HCT116 (cell line): Measurements from ENCODE around the gene C9orf50.
A peak's percentile ranks its signal among the peaks of the same experiment; 100 is the strongest.

Source experiments
- ATF3 ChIP-seq: IDR thresholded peaks from 2 replicates; pipeline ENCODE4 v1.6.1; 2012
- CTCF ChIP-seq, 3 experiments: fragments of 200-600 bp in 1 of 3; sonication (generic) in 1 of 3; IDR thresholded peaks in 2 of 3; conservative IDR thresholded peaks in 1 of 3; 2 replicates each; pipeline ENCODE4 v1.5.1; 2012 to 2017; ENCODE audit warnings: low read depth in 2 of 3, low read length in 2 of 3, antibody characterized with exemption in 1 of 3, borderline replicate concordance in 1 of 3, control low read depth in 1 of 3, mild to moderate bottlenecking in 1 of 3, mixed read lengths in 1 of 3, mixed run types in 1 of 3, moderate library complexity in 1 of 3; ENCODE audit not compliant: insufficient read depth in 1 of 3
- EZH2 ChIP-seq: fragments of 200-600 bp; sonication (generic); IDR thresholded peaks from 2 replicates; pipeline ENCODE4 v1.6.1; 2017; ENCODE audit warnings: antibody characterized with exemption, mixed run types
- EZH2phosphoT487 ChIP-seq: fragments of 200-600 bp; IDR thresholded peaks from 2 replicates; pipeline ENCODE4 v1.6.1; 2018; ENCODE audit warnings: antibody characterized with exemption, borderline replicate concordance
- FOSL1 ChIP-seq: IDR thresholded peaks from 2 replicates; pipeline ENCODE4 v1.6.1; 2012; ENCODE audit warnings: low read depth
- POLR2A ChIP-seq: IDR thresholded peaks from 2 replicates; pipeline ENCODE4 v1.7.0; 2011; ENCODE audit warnings: borderline replicate concordance; ENCODE audit not compliant: insufficient read depth, insufficient read length; ENCODE audit errors: extremely low read depth
- POLR2AphosphoS5 ChIP-seq: IDR thresholded peaks from 2 replicates; pipeline ENCODE4 v1.6.1; 2011; ENCODE audit warnings: mild to moderate bottlenecking, low read depth, low read length, moderate library complexity
- RAD21 ChIP-seq: IDR thresholded peaks from 2 replicates; pipeline ENCODE4 v1.6.1; 2012; ENCODE audit warnings: low read depth, mild to moderate bottlenecking
- TCF7L2 ChIP-seq: IDR thresholded peaks from 2 replicates; pipeline ENCODE4 v1.7.0; 2011; ENCODE audit warnings: borderline replicate concordance, inconsistent platforms; ENCODE audit not compliant: insufficient read depth, insufficient read length; ENCODE audit errors: extremely low read depth
- ZBTB33 ChIP-seq: IDR thresholded peaks from 2 replicates; pipeline ENCODE4 v1.6.1; 2011; ENCODE audit warnings: mild to moderate bottlenecking, low read length, moderate library complexity; ENCODE audit not compliant: insufficient replicate concordance; ENCODE audit errors: extremely low read depth
- ZFX ChIP-seq: fragments of 450-650 bp; IDR thresholded peaks from 2 replicates; pipeline ENCODE4 v1.6.1; 2017
- ZNF274 ChIP-seq: fragments of 200-500 bp; sonication (Bioruptor generic); IDR thresholded peaks from 2 replicates; pipeline ENCODE4 v1.6.1; 2014; ENCODE audit warnings: mild to moderate bottlenecking, low read depth, low read length, inconsistent platforms
- TF ChIP-seq, protein P1 (sequence below): IDR thresholded peaks from 2 replicates; pipeline ENCODE4 v1.6.1; 2012
- TF ChIP-seq, protein P2 (sequence below): IDR thresholded peaks from 2 replicates; pipeline ENCODE4 v1.6.1; 2012; ENCODE audit warnings: low read depth

DNA sequence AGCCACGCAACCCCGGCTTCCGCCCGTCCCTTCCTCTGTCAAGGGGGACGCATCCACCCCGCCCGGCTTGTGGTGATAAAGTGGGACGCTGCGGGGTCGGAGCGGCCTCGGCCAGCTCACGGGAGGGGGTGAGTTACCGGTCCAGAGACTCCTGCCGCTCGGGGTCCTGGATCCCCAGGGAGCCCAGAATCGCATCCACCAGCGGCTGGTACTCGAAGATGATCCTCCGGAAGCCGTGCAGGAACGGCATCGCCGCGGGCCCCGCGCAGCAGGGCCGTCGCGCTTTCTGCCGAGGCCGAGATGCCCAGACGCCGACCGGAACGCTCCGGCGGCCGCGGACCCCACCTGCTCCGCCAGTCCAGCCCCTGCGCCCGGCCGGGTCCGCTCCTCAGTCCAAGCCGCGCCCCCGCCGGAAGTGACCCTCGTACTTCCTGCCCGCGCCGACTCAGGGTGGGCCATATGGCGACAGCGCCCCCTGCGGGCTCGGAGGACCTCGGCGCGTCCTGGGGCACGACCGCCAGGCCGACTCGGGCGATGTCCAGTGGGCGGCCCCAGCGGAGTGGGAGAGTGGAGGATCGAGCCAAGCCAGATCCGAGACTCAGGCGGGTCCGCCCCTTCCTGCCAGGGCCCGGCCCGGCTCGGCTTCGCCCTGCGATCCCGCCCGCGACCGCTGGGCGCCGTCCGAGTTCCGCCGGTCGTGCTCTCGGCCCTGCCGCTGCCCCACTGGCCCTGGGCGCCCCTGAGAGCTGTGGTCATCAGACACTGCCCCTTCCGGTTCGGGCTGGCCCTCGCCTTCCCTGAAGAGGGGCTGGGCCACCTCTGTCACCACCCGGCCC is 21.1 kb upstream of the C9orf50 start, which contains the start of gene ASB6:
- TF ChIP-seq RAD21: no peak
- peak; percentile 26 for TF ChIP-seq POLR2A
- TF ChIP-seq ZBTB33: no peak
- no peak for TF ChIP-seq EZH2
- TF ChIP-seq TCF7L2: no peak
- TF ChIP-seq CTCF (IDR thresholded peaks at IDR 0.05 in 2 of 3, conservative IDR thresholded peaks at IDR 0.05 in 1 of 3; ENCODE audit: borderline replicate concordance in 1 of 3, insufficient read depth in 1 of 3, low read depth in 2 of 3, low read length in 2 of 3): peak in 2 of 3 experiments; percentile 88 to 90; a peak in 4 of 6 replicates
- peak; percentile 40; the same call in 1 of the 2 replicates for TF ChIP-seq ZFX
- peak; percentile 67 for TF ChIP-seq POLR2AphosphoS5
- no peak for TF ChIP-seq EZH2phosphoT487
- no peak for TF ChIP-seq ATF3
- TF ChIP-seq, protein P1, sequence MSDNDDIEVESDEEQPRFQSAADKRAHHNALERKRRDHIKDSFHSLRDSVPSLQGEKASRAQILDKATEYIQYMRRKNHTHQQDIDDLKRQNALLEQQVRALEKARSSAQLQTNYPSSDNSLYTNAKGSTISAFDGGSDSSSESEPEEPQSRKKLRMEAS: no peak
- no peak for TF ChIP-seq FOSL1
- no peak for TF ChIP-seq ZNF274
- TF ChIP-seq, protein P2, sequence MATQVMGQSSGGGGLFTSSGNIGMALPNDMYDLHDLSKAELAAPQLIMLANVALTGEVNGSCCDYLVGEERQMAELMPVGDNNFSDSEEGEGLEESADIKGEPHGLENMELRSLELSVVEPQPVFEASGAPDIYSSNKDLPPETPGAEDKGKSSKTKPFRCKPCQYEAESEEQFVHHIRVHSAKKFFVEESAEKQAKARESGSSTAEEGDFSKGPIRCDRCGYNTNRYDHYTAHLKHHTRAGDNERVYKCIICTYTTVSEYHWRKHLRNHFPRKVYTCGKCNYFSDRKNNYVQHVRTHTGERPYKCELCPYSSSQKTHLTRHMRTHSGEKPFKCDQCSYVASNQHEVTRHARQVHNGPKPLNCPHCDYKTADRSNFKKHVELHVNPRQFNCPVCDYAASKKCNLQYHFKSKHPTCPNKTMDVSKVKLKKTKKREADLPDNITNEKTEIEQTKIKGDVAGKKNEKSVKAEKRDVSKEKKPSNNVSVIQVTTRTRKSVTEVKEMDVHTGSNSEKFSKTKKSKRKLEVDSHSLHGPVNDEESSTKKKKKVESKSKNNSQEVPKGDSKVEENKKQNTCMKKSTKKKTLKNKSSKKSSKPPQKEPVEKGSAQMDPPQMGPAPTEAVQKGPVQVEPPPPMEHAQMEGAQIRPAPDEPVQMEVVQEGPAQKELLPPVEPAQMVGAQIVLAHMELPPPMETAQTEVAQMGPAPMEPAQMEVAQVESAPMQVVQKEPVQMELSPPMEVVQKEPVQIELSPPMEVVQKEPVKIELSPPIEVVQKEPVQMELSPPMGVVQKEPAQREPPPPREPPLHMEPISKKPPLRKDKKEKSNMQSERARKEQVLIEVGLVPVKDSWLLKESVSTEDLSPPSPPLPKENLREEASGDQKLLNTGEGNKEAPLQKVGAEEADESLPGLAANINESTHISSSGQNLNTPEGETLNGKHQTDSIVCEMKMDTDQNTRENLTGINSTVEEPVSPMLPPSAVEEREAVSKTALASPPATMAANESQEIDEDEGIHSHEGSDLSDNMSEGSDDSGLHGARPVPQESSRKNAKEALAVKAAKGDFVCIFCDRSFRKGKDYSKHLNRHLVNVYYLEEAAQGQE: no peak
